Neural crest cell (in vitro differentiated cells): ENCODE data around the gene FRMD8. TPM values are rescaled to one million over a fixed set of nuclear protein-coding genes. Genes with fewer than 3 reads are reported as not detected.

Source experiments
- DNase-seq: peaks from one replicate; pipeline ENCODE4 v3.0.0; 2021; ENCODE audit warnings: low read depth, mixed read lengths, low spot score
- H3K27ac Mint-ChIP-seq: one replicate; pipeline ENCODE4 v1.8.0; 2021; ENCODE audit warnings: mild to moderate bottlenecking, mixed read lengths; ENCODE audit not compliant: unreplicated experiment
- H3K27me3 Mint-ChIP-seq: 2 replicates; pipeline ENCODE4 v1.8.0; 2021; ENCODE audit warnings: low read depth, mild to moderate bottlenecking, mixed read lengths
- H3K36me3 Mint-ChIP-seq: 2 replicates; pipeline ENCODE4 v1.8.0; 2021; ENCODE audit warnings: low read depth, mild to moderate bottlenecking, mixed read lengths
- H3K4me1 Mint-ChIP-seq: 2 replicates; pipeline ENCODE4 v1.8.0; 2021; ENCODE audit warnings: mixed read lengths
- H3K4me3 Mint-ChIP-seq: one replicate; pipeline ENCODE4 v1.8.0; 2021; ENCODE audit warnings: mild to moderate bottlenecking, mixed read lengths
- H3K9me3 Mint-ChIP-seq: 2 replicates; pipeline ENCODE4 v1.8.0; 2021; ENCODE audit warnings: mixed read lengths
- total RNA-seq: library from RNA; stranded (reverse); gene quantifications from 2 replicates; pipeline ENCODE4 v1.2.1, GENCODE V29; 2021
- TF ChIP-seq, protein P1 (sequence below): fragments of 200-600 bp; sonication (generic); conservative IDR thresholded peaks from 2 replicates; pipeline ENCODE4 v1.5.0; 2021; ENCODE audit warnings: antibody characterized with exemption, mild to moderate bottlenecking

Gene FRMD8
- total RNA-seq, 1 donor from 2014 or later, result 29.0 TPM

DNA sequence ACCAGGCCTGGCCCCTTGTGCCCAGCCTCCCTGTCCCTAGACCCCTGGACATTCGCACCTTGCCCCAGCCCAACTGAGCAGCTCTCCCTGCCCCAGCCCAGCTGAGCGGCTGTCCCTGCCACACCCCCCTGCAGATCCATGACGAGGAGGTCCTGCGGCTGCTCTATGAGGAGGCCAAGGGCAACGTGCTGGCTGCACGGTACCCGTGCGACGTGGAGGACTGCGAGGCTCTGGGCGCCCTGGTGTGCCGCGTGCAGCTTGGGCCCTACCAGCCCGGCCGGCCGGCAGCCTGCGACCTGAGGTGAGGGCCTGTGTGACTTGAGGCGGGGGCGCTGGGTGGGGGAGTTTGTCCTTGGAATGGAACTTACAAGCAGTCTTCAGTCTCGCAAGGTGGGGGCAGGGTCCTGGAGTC lies 7.7 kb downstream of the FRMD8 start:
- Mint-ChIP-seq H3K9me3 (no peaks in the 10 kb centered on the region), H3K27me3 (no peaks in the 10 kb centered on the region), H3K36me3 (peaks cover 3% of the 10 kb centered on the region), H3K4me1 (peaks cover 22% of the 10 kb centered on the region), H3K27ac (no peak overlapping the region), H3K4me3 (no peak overlapping the region)
- TF ChIP-seq, protein P1, sequence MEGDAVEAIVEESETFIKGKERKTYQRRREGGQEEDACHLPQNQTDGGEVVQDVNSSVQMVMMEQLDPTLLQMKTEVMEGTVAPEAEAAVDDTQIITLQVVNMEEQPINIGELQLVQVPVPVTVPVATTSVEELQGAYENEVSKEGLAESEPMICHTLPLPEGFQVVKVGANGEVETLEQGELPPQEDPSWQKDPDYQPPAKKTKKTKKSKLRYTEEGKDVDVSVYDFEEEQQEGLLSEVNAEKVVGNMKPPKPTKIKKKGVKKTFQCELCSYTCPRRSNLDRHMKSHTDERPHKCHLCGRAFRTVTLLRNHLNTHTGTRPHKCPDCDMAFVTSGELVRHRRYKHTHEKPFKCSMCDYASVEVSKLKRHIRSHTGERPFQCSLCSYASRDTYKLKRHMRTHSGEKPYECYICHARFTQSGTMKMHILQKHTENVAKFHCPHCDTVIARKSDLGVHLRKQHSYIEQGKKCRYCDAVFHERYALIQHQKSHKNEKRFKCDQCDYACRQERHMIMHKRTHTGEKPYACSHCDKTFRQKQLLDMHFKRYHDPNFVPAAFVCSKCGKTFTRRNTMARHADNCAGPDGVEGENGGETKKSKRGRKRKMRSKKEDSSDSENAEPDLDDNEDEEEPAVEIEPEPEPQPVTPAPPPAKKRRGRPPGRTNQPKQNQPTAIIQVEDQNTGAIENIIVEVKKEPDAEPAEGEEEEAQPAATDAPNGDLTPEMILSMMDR, result no peak
- DNase-seq, result no peak

GRCh38 chr11:65395961-65396530 lies 9.6 kb downstream of the FRMD8 start:
- Mint-ChIP-seq H3K4me1 (peaks cover 3% of the 10 kb centered on the region), H3K9me3 (no peaks in the 10 kb centered on the region), H3K27me3 (no peaks in the 10 kb centered on the region), H3K36me3 (peaks cover 3% of the 10 kb centered on the region), H3K27ac (no peak overlapping the region), H3K4me3 (no peak overlapping the region)
- no peak for DNase-seq
- TF ChIP-seq, protein P1, result no peak

- no peak overlapping the region for H3K27ac Mint-ChIP-seq
- H3K9me3 Mint-ChIP-seq, result no peaks in the 10 kb centered on the region
- no peak for DNase-seq
- peaks cover 3% of the 10 kb centered on the region for H3K36me3 Mint-ChIP-seq
- no peak overlapping the region for H3K4me3 Mint-ChIP-seq
- TF ChIP-seq, protein P1, result no peak
- no peaks in the 10 kb centered on the region for H3K4me1 Mint-ChIP-seq
- H3K27me3 Mint-ChIP-seq, result no peaks in the 10 kb centered on the region
Measured at GRCh38 chr11:65396769-65397745, 10.6 kb downstream of the FRMD8 start.

- Mint-ChIP-seq H3K9me3 (no peaks in the 10 kb centered on the region), H3K36me3 (peaks cover 3% of the 10 kb centered on the region), H3K4me1 (no peaks in the 10 kb centered on the region), H3K27me3 (no peaks in the 10 kb centered on the region), H3K27ac (no peak overlapping the region), H3K4me3 (no peak overlapping the region)
- TF ChIP-seq, protein P1, result no peak
- no peak for DNase-seq
Measured at GRCh38 chr11:65398362-65398910, 12.0 kb downstream of the FRMD8 start.

GRCh38 chr11:65399249-65399648 lies 12.8 kb downstream of the FRMD8 start:
- no peaks in the 10 kb centered on the region for H3K9me3 Mint-ChIP-seq
- no peaks in the 10 kb centered on the region for H3K27me3 Mint-ChIP-seq
- H3K4me1 Mint-ChIP-seq, result no peaks in the 10 kb centered on the region
- no peak overlapping the region for H3K4me3 Mint-ChIP-seq
- H3K36me3 Mint-ChIP-seq, result peaks cover 3% of the 10 kb centered on the region
- no peak for DNase-seq
- TF ChIP-seq, protein P1, result no peak
- H3K27ac Mint-ChIP-seq, result no peak overlapping the region
